ENCODE data around the gene SNRPN.
A peak's percentile ranks its signal among the peaks of the same experiment; 100 is the strongest.
"Not testable (repeated sequence)": the region's sequence is repeated elsewhere in the genome, so short reads cannot be mapped to it uniquely, and the experiment has no call there.

Gene SNRPN

DNA sequence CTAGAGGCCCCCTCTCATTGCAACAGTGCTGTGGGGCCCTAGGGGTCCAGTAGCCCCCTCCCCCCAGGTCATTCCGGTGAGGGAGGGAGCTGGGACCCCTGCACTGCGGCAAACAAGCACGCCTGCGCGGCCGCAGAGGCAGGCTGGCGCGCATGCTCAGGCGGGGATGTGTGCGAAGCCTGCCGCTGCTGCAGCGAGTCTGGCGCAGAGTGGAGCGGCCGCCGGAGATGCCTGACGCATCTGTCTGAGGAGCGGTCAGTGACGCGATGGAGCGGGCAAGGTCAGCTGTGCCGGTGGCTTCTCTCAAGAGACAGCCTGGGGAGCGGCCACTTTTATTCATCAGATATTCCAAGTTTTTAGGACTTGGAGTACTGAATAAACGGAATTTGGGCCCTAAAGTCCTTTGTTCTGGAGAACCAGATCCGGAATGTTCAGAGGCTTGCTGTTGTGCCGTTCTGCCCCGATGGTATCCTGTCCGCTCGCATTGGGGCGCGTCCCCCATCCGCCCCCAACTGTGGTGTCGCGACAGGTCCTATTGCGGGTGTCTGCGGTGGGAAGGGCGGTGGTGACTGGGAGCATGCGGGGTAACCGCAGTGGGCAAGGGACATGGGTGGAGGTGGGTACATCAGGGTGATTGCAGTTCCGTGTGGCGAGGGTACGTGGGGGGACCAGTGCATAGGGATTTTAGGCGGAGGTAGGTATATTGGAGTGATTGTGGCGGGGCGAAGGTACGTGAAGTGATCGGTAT lies at the start of gene SNRPN, which contains the start of gene SNURF:
Gene SNRPN, plus strand, starts transcription at position 205 of the 748 bp plus-strand sequence. CDS start 19,467 bp downstream, outside the sequence.
Gene SNURF, plus strand, starts transcription at position 205 of the 748 bp plus-strand sequence. Its CDS starts 62 bp downstream, at position 267.
- peak; percentile 71 for DNase-seq

DNA sequence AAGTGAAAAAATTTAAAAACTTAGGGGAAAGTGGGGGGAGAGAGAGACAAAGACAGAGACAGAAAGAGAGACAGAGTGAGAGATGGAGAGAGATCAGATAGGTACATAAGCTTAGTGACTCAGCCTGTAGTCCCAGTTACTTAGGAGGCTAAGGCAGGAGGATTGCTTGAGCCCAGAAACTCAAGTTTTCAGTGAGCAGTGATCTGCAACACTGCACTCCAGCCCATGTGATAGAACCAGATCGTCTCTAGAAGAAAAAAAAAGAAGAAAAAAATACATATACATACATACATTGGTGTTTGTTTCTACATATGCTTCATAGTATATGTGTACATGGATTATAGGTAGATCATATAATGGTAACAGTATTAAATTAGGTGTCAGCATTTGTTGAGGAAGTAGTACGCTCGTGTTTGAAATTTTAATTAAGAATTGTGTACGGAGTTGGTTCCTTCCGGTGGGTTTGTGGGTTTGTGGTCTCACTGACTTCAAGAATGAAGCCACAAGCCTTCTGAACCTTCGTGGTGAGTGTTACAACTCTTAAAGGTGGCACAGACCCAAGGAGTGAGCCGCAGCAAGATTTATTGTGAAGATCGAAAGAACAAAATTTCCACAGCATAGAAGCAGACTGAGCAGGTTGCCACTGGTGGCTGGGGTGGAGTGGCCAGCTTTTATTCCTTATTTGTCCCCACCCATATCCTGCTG lies 38.3 kb upstream of the SNRPN start:
- no peak for DNase-seq

DNA sequence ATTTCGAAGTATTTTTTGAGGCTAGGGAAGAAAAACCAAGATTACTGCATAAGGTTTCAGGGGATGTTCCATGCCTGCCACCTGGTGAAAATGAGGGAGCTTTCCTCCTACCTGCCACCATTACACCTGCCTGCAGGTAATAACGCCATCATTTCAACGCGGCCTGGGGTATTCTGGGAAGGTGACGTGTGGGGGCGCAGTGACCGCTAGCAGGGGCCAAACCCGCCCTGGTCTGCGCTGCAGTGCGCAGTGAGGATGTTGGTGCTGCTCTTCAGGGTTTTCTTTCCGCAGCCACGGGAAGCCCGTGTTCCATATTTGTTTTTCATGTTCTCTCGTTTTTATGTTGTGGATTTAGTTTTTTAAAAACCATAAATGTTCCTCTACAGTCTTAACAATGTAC lies 37.4 kb upstream of the SNRPN start:
- DNase-seq, result no peak

DNA sequence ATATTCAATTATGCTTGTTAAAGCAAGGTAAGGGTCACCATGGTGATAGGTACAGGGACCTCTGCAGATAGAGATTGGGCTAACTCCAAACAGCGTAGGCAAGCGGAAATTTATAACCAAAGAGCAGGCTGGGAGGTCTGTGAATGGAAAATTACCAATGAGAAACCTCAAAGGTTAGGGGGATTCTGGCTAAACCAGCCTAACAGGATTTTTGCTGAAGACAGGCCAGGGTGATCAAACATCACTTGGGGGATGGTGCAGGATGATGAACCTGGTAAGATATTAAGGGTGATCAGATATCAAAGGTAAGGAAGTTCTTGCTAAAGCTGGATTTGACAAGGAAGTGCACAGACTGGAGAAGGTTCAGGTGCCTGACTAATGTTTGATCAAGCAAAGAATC lies 35.3 kb upstream of the SNRPN start:
- DNase-seq, result no peak

DNA sequence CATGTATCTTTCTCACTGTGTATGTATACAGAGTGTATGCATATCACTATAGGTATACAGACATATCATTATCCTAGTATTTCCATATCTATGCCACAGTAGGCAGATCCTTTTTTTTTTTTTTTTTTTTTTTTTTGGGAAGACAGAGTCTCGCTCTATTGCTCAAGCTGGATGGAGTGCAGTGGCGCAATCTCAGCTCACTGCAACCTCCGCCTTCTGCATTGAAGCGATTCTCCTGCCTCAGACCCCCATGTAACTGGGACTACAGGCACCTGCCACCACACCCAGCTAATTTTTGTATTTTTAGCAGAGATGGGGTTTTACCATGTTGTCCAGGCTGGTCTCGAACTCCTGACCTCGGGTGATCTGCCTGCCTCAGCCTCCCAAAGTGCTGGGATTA lies 32.0 kb upstream of the SNRPN start:
- not testable (repeated sequence) for DNase-seq

DNA sequence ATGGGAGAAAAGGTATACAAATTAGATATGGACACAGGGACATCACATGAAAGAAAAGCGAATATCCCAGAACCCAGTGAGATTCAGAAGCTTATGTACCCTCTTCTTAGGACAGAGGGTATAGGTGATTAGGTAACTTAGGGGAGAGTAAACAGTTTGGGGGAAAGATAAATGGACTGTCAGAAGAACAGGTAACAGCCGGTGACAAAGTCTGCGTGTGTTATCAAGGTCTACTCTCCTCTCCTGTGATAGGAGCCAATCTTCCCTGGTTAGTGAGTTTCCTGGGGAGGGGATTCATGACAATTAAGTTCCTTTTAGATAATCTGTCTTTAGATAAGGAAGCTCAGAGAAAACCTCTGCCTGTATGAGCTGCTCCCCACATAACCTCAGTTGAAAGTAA lies 30.6 kb upstream of the SNRPN start:
- no peak for DNase-seq

DNA sequence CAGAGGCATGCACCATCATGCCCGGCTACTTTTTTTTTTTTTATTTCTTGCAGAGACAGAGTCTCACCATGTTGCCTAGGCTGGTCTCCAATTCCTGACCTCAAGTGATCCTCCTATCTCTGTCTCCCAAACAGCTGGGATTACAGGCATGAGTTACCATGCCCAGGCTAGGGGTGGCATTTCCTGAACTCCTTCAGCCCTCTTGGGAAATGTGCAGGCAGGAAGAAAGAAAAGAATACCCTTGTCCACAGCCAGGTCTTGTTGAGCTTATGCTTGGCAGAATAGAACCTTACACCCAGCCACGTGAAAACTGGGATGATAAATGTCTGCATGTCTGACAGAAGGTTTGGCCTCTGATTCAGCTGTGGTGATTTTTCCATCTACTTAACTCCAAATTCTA lies 30.2 kb upstream of the SNRPN start:
- no peak for DNase-seq

DNA sequence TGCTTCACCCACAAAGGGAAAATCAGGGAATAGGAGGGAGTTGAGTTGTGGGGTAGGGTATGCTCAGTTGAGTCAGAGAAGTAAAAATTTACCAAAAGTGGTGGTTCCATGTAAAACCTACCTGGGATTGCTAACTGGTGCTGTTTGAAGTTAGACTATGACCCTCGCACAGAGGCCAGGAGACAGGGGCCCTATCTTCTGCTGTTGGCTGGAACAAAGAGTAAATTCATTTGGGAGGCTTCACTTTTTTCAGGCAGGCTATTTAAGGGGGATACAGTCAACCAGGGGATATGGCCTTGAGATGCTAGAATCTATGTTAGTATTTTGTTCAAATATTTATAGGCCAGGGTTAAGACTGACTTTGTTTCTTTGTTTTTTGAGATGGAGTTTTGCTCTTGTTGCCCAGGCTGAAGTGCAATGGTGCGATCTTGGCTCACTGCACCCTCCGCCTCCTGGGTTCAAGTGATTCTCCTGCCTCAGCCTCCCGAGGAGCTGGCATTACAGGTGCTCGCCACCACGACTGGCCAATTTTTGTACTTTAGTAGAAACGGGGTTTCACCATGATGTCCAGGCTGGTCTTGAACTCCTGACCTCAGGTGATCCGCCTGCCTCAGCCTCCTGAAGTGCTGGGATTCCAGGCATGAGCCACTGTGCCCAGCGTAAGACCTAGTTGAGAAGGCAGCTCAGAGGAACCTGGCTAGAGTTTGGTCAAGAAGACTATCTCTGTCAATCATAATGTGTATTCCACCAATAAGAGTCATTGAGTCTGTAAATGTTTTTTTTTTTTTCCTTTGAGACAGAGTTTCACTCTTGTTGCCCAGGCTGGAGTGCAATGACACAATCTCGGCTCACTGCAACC lies 22.7 kb upstream of the SNRPN start:
- not testable (repeated sequence) for DNase-seq

DNA sequence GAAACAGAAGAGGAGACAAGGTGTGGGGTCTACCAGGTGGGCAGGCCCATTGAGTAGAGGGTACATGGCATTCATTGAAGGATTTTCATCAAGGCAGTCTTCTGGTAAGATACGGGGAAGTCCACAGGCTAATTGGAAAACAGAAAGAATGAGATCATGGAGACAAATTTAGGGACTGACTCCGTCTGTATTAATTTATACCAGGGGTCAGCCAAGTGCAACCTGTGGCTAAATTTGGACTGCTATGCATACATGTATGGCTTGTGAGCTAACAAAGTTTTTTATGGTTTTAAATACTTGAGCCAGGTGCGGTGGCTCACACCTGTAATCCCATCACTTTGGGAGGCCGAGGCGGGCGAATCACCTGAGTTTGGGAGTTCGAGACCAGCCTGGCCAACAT lies 21.1 kb upstream of the SNRPN start:
- no peak for DNase-seq

DNA sequence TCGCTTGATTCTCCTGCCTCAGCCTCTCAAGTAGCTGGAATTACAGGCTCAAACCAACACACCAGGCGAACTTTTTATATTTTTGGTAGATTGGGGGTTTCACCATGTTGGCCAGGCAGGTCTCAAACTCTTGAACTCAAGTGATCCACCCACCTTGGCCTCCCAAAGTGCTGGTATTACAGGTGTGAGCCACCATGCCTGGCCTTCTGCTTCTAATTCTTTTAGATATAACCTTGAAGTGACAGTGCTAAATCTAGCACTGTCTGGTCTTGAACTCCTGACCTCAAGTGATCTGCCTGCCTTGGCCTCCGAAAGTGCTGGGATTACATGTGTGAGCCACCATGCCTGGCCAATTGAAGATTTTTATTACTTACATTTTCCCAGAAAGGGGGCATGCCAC lies 16.6 kb upstream of the SNRPN start:
- DNase-seq, result not testable (repeated sequence)

DNA sequence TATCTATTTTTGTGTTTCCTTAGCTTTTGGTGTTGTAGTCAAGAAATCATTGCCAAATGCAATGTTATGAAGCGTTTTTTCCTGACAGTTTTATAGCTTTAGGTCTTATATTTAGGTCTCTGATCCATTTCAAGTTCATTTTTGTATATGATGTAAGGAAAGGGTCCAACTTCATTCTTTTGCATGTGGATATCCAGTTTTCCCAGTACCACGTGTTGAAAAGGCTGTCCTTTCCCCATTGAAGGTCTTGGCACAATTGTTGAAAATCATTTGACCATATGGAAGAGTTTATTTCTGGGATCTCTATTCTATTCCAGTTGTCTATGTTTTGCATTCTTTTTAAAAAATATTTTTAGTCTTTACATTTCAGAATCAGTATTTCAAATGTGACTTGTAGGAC lies 14.6 kb upstream of the SNRPN start:
- no peak for DNase-seq

DNA sequence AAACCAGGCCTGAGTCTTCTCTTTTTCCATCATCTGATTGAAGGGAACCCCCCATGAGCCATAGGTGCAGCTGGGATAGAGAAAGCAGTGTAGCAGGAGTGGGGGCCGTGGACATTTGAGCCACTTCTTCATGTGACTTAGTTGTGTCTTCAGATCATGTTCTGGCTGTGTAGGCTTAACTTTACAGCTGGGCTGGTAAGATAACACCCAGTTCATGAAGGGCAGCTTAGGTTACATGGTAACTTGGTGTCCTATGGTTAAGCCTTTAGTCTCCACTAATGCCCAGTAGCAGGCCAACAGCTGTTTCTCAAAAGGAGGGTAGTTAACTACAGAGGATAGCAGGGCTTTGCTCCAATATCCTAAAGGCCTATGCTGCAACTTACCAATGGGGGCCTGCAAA lies 11.4 kb upstream of the SNRPN start:
- DNase-seq, result no peak

DNA sequence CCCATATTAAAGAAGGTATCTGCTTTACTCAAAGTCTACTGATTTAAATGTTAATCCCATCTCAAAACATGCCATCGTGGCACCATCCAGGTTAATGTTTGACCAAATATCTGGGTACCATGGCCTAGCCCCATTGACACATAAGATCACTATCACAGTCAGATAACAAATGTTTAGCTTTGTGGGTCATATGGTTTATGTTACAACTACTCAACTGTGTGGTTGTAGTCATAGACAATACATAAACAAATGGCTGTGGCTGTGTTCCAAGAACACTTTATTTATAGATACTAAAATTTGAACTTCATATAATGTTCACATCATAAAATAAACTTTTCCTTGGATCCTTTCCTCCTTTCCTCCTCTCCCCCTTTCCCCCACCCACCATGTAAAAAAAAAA lies 9.8 kb upstream of the SNRPN start:
- DNase-seq, result no peak

DNA sequence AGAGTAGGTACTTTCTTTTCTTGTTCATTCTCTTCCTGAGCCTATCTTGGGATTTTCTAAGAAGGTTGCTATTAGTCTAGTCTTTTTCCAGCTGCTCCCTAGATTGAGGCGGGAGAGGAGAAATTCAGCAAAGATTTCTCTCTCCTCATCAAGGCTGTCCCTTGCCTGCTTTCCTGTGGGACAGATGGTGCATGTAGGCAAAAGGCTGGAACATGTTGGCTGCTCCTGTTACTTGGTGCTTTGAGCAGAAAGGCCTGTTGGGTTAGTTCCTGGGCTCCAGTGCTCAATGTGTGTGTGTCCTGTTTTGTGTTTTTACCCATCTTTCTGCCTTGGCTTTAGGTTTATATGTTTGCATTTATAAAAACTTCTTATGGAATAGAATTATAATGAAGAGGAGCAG lies 9.1 kb upstream of the SNRPN start:
- DNase-seq, result no peak

DNA sequence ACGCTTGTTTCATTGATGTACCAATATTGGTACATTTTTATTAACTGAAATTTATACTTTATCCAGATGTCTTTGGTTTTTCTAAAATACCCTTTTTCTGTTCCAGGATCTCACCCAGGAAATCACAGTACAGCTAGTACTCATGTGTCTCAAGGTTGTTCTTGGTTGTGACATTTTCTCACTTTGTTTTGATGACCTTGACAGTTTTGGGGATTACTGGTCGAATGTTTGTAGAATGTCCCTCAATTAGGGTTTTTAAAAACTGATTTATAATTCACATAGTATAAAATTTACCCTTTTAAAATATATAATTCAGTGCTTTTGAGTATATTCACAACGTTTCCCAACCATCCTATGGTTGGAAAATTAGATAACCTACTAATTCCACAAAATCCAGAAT lies 6.3 kb upstream of the SNRPN start:
- no peak for DNase-seq

DNA sequence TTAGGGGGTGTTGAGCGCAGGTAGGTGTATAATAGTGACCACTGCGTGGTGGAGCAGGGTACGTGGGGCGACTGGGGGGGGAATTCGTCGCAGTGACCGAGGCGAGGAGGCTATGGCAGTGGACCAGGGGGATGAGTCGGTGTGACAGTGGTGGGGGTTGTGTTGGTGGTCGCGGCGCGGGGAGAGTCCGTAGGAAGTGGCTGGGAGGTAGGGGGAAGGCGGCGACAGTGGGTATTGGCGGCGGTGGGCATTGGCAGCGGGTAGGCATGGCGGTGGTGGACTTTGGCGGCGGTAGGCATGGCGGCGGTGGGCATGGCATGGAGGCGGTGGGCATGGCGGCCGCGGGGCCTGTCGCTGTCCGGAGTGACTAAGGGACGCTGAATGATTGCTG lies 739 bp downstream of the SNRPN start:
- DNase-seq, result no peak

DNA sequence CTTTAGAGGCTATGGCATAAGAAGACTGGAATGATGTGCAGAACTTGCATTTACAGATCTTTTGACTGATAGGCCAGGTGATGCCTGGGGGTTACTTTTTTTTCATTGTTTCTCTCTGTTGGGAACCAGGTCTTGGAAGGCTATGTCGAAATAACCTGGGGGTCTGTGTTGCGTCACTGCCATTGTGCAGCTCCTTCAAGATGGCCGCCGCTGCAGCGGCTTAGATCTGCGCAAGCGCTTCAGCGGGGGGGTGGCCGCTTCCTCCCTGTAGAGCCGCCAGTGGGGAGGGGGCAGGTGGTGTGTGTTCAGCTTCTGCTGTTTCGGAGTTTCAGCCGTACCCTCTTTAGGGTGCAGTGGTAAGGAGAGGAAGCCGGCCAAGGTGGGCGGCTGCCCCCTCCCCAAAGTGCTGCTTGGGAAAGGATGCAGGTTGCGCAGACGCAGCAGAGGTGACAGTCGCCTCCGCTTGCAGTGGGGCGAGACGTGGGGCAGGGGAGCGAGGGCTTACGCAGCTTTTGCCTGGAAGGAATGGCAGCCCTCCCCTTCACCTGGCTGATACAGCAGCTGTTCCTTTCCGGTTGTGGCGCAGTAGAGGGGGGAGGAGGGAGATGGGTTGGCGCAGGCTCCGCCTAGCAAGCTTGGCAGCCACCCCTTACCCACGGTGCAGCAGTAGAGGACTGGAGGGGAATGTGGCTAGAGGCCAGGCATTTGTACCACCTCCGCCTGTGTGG lies 1.5 kb downstream of the SNRPN start:
- DNase-seq, result peak; percentile 40

DNA sequence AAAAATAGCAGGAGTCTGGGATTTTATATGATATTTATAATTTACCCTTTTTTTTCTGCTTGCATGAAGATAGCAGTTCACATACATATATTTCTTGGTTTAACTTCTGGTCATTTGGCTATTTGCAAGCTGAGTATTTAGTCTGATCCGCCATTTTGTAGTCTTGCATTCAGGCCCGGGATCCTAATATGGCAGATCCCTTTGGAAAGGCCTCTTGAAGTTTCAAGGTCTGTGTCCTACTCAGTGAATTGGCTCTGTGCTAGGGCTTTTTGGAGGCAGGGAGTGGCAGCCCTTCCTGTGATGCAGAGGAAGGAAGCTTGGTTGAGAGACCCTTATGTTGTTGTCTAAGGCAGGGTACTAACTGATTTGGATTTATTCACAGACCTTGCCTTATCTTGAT lies 2.9 kb downstream of the SNRPN start:
- no peak for DNase-seq

DNA sequence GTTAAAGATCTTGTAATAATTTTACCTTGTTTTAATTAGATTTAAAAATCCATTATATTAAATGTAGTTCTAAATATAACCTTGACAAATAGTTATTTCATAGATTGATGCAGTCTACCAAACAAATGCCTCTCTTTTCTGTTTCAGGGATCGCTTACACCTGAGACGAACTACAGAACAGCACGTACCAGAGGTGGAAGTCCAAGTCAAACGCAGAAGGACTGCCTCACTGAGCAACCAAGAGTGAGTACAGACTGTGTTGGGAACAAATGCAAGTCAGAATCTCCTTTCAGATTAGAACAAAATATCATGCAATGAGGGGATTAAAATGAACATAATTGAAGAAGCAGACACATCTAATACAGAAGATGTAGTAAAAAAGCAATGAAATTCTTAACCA lies 7.2 kb downstream of the SNRPN start:
- DNase-seq, result no peak

DNA sequence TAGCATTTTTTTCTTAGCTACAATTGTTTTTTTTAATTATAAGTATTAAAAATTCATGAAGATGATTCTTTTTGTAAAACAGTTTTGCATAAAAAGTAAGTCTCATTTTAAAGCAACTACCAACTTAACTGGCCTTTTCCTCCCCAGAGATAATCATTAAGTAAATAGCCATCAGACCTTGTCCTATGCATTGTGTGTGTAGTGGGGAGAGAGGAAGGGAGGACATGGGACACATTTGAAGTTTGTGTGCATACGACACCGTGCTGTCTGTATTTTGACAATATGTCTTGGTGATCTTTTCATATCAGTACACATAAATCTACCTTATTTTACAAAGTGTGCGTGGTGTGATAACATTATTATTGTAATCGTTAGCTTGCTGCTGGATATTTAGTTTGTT lies 8.1 kb downstream of the SNRPN start:
- no peak for DNase-seq

DNA sequence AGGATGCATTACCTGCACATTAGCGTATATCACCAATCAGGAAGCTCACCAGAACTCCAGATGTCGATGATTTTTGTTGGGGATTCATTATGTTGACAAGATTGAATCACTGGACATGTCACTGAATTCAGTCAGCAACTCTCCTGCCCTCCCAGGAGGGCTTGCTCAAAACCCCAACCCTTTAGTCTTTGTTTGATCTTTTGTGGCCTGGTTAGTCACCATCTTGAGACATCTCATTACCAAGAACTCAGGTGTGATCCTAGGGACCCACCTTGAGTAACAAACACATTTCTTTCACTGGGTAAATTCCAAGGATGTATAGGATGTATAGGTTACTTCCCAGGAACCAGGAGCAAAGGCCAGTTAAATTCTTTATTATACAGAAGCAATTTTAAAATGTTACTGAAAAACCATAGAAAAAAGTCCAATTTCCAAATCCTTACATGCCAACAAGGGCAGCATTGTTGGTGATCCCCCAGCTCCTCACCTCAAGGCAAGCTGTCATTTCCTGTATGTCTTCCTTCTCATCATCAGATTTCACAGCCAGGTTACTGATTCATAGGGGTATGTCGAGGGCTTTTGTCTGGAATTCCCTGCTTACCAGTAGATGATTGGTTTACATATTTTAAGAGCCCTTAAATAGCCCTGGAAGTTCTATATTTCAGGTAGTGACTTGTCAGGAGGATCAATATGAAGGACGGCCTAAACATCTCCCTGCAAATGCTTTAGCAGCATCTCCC lies 11.7 kb downstream of the SNRPN start:
- no peak for DNase-seq

DNA sequence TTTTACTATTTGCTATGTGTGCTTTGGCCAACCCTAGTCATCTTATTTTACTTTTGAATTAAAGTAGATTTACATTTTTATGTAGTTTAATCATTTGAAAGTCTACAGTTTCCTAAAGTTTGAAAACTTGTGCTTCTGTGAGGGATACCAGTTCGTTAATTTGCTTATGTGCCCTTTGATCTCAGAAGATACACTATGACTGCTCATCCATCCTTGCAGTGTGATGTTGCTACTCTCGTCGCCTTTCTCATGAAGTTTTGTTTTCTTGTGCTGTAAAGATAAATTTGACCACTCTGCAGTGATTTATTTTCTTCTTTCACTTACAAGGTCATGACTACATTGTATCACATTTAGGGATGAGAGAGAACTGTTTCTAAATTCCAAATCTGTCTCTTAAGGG lies 16.3 kb downstream of the SNRPN start:
- DNase-seq, result no peak
